H9 (cell line): ENCODE measurements around the gene CLK3. TPM values are rescaled to one million over a fixed set of nuclear protein-coding genes. Genes with fewer than 3 reads are reported as not detected.

Experiments
- DNase-seq: peaks from one replicate; pipeline ENCODE4 v3.0.0-alpha.2; 2017
- H2AFZ ChIP-seq: one replicate; pipeline ENCODE4 v1.6.1; 2013; ENCODE audit warnings: mild to moderate bottlenecking, low read length, control low read depth, moderate library complexity
- H2AK5ac ChIP-seq: 2 replicates; pipeline ENCODE4 v1.6.1; 2013; ENCODE audit warnings: low read length, control low read depth, mixed read lengths; ENCODE audit not compliant: insufficient read length
- H2BK120ac ChIP-seq: one replicate; pipeline ENCODE4 v1.6.1; 2013; ENCODE audit warnings: low read depth, mild to moderate bottlenecking, low read length, control low read depth, inconsistent platforms; ENCODE audit not compliant: poor library complexity, severe bottlenecking
- H2BK12ac ChIP-seq: 2 replicates; pipeline ENCODE4 v1.6.1; 2013; ENCODE audit warnings: low read length, control low read depth, mixed read lengths, low read depth; ENCODE audit not compliant: insufficient read length
- H2BK15ac ChIP-seq: 2 replicates; pipeline ENCODE4 v1.6.1; 2013; ENCODE audit warnings: low read depth, low read length, control low read depth
- H2BK20ac ChIP-seq: one replicate; pipeline ENCODE4 v1.6.1; 2013; ENCODE audit warnings: low read depth, mild to moderate bottlenecking, low read length, control low read depth, inconsistent platforms; ENCODE audit not compliant: poor library complexity, severe bottlenecking
- H2BK5ac ChIP-seq: 2 replicates; pipeline ENCODE4 v1.6.1; 2013; ENCODE audit warnings: low read length, control low read depth, mixed read lengths; ENCODE audit not compliant: insufficient read length
- H3K14ac ChIP-seq: 2 replicates; pipeline ENCODE4 v1.6.1; 2013; ENCODE audit warnings: low read length, control low read depth; ENCODE audit not compliant: insufficient read depth
- H3K18ac ChIP-seq: 2 replicates; pipeline ENCODE4 v1.6.1; 2013; ENCODE audit warnings: low read depth, mild to moderate bottlenecking, mixed read lengths, low read length, control low read depth; ENCODE audit not compliant: insufficient read length
- H3K23ac ChIP-seq: 2 replicates; pipeline ENCODE4 v1.6.1; 2013; ENCODE audit warnings: low read length, control low read depth, mixed read lengths, low read depth; ENCODE audit not compliant: insufficient read length
- H3K23me2 ChIP-seq: 2 replicates; pipeline ENCODE4 v1.6.1; 2013; ENCODE audit warnings: low read depth, mild to moderate bottlenecking, mixed read lengths, low read length, control low read depth; ENCODE audit not compliant: insufficient read length, poor library complexity, severe bottlenecking
- H3K27ac ChIP-seq: 2 replicates; pipeline ENCODE4 v1.5.1; 2013; ENCODE audit warnings: low read length, control low read depth, mixed read lengths, low read depth; ENCODE audit not compliant: insufficient read length
- H3K27me3 ChIP-seq: 2 replicates; pipeline ENCODE4 v1.6.1; 2013; ENCODE audit warnings: low read length, control low read depth, inconsistent platforms; ENCODE audit not compliant: insufficient read depth
- H3K4ac ChIP-seq: 2 replicates; pipeline ENCODE4 v1.6.1; 2013; ENCODE audit warnings: low read depth, mild to moderate bottlenecking, control low read depth, inconsistent platforms, low read length, moderate library complexity
- H3K4me1 ChIP-seq: 2 replicates; pipeline ENCODE4 v1.6.1; 2013; ENCODE audit warnings: low read length, control low read depth, inconsistent platforms; ENCODE audit not compliant: insufficient read depth
- H3K4me2 ChIP-seq: 2 replicates; pipeline ENCODE4 v1.6.1; 2013; ENCODE audit warnings: low read length, control low read depth, mixed read lengths; ENCODE audit not compliant: insufficient read length, insufficient read depth
- H3K56ac ChIP-seq: 2 replicates; pipeline ENCODE4 v1.6.1; 2013; ENCODE audit warnings: low read depth, mild to moderate bottlenecking, mixed read lengths, low read length, control low read depth; ENCODE audit not compliant: insufficient read length
- H3K79me1 ChIP-seq: 2 replicates; pipeline ENCODE4 v1.6.1; 2013; ENCODE audit warnings: low read depth, mild to moderate bottlenecking, moderate library complexity, low read length, control low read depth, inconsistent platforms; ENCODE audit not compliant: insufficient read depth, poor library complexity, severe bottlenecking
- H3K79me2 ChIP-seq: 2 replicates; pipeline ENCODE4 v1.6.1; 2013; ENCODE audit warnings: low read length, control low read depth, inconsistent platforms; ENCODE audit not compliant: insufficient read depth
- H3K9ac ChIP-seq: 2 replicates; pipeline ENCODE4 v1.6.1; 2013; ENCODE audit warnings: low read length, control low read depth, mixed read lengths; ENCODE audit not compliant: insufficient read length; ENCODE audit errors: extremely low read depth
- H3K9me3 ChIP-seq: one replicate; pipeline ENCODE4 v1.6.1; 2013; ENCODE audit warnings: low read depth, low read length, inconsistent platforms; ENCODE audit not compliant: control insufficient read depth
- H3T11ph ChIP-seq: one replicate; pipeline ENCODE4 v1.6.1; 2013; ENCODE audit warnings: mild to moderate bottlenecking, low read length, control low read depth, inconsistent platforms
- H4K20me1 ChIP-seq: one replicate; pipeline ENCODE4 v1.6.1; 2013; ENCODE audit not compliant: control insufficient read depth, insufficient read length, insufficient read depth
- H4K5ac ChIP-seq: 2 replicates; pipeline ENCODE4 v1.6.1; 2013; ENCODE audit warnings: low read depth, mild to moderate bottlenecking, mixed read lengths, low read length, control low read depth; ENCODE audit not compliant: insufficient read length
- H4K8ac ChIP-seq: replicated peaks from 2 replicates; pipeline ENCODE4 v1.6.1; 2013; ENCODE audit warnings: low read length, control low read depth, mixed read lengths, low read depth; ENCODE audit not compliant: insufficient read length
- H4K91ac ChIP-seq: 2 replicates; pipeline ENCODE4 v1.6.1; 2013; ENCODE audit warnings: low read depth, mild to moderate bottlenecking, moderate library complexity, mixed read lengths, low read length, control low read depth; ENCODE audit not compliant: insufficient read length
- H3K27ac Mint-ChIP-seq, 3 experiments: 2 replicates in 2 of 3; 3 replicates in 1 of 3; pipeline ENCODE4 v1.8.0; 2020 to 2021; ENCODE audit warnings: mixed read lengths in 3 of 3, mild to moderate bottlenecking in 1 of 3, moderate library complexity in 1 of 3
- H3K27me3 Mint-ChIP-seq: 2 replicates; pipeline ENCODE4 v1.8.0; 2021; ENCODE audit warnings: low read depth, mild to moderate bottlenecking, moderate library complexity, mixed read lengths
- H3K36me3 Mint-ChIP-seq, 3 experiments: 2 replicates in 2 of 3; 3 replicates in 1 of 3; pipeline ENCODE4 v1.8.0; 2020 to 2021; ENCODE audit warnings: low read depth in 3 of 3, mixed read lengths in 3 of 3; ENCODE audit not compliant: insufficient read depth in 1 of 3
- H3K4me1 Mint-ChIP-seq, 2 experiments: 2 replicates each; pipeline ENCODE4 v1.8.0; 2020; ENCODE audit warnings: mixed read lengths in 2 of 2
- H3K4me3 Mint-ChIP-seq, 2 experiments: 2 replicates in 1 of 2; 3 replicates in 1 of 2; pipeline ENCODE4 v1.8.0; 2020 to 2021; ENCODE audit warnings: mild to moderate bottlenecking in 2 of 2, mixed read lengths in 2 of 2, moderate library complexity in 1 of 2
- H3K9me3 Mint-ChIP-seq, 2 experiments: 2 replicates in 1 of 2; 3 replicates in 1 of 2; pipeline ENCODE4 v1.8.0; 2020; ENCODE audit warnings: mild to moderate bottlenecking in 2 of 2, mixed read lengths in 2 of 2, moderate library complexity in 1 of 2
- CTCF ChIP-seq: fragments of 200-600 bp; sonication (generic); conservative IDR thresholded peaks from 3 replicates; pipeline ENCODE4 v1.8.0; 2021; ENCODE audit warnings: antibody characterized with exemption, mild to moderate bottlenecking
- WGBS: extraction: QIAGEN DNeasy Blood & Tissue Kit; methylation state at CpG from one replicate; pipeline ENCODE4 v1.1.7; 2013; ENCODE audit warnings: missing lambda C conversion rate, low lambda C conversion rate, mixed read lengths; ENCODE audit not compliant: insufficient read length; ENCODE audit errors: extremely low coverage; 5-methylcytosine and 5-hydroxymethylcytosine counted together
- total RNA-seq: library from RNA; stranded (reverse); gene quantifications from 2 replicates; pipeline ENCODE4 v1.2.1, GENCODE V29; 2021

Gene CLK3
- total RNA-seq, 1 experiment from 2014 or later = 40.8 TPM

GRCh38 chr15:74669627-74670026 is 54.0 kb downstream of the CLK3 start:
- Histone ChIP-seq H3K27ac (no peak overlapping the region), H2BK12ac (no peak overlapping the region), H3K9me3 (no peaks in the 10 kb centered on the region), H3K9ac (no peak overlapping the region), H4K20me1 (no peaks in the 10 kb centered on the region), H3K4me1 (no peaks in the 10 kb centered on the region), H3K79me2 (no peaks in the 10 kb centered on the region), H2AFZ (no peak overlapping the region), H2BK15ac (no peak overlapping the region), H2BK120ac (no peak overlapping the region), H3K14ac (no peak overlapping the region), H4K8ac (no peak overlapping the region), H4K5ac (no peak overlapping the region), H3K23ac (no peak overlapping the region), H3T11ph (no peak overlapping the region), H3K27me3 (no peaks in the 10 kb centered on the region), H4K91ac (no peak overlapping the region), H2BK5ac (no peak overlapping the region), H3K23me2 (no peaks in the 10 kb centered on the region), H3K79me1 (peaks cover 3% of the 10 kb centered on the region), H3K4ac (no peak overlapping the region), H2BK20ac (no peak overlapping the region), H3K56ac (no peak overlapping the region), H3K18ac (no peak overlapping the region), H3K4me2 (no peak overlapping the region), H2AK5ac (no peak overlapping the region)
- no CpG with 5 or more reads among the region's 4 CpGs for WGBS
- no peak overlapping the region for H3K27ac Mint-ChIP-seq
- no peak for DNase-seq
- no peak overlapping the region for H3K4me3 Mint-ChIP-seq
- H3K36me3 Mint-ChIP-seq = peaks cover 15 to 39% (median 32%) of the 10 kb centered on the region in 3 experiments; a peak in 6 of 7 replicates
- H3K4me1 Mint-ChIP-seq = no peaks in the 10 kb centered on the region
- no peaks in the 10 kb centered on the region for H3K9me3 Mint-ChIP-seq
- no peaks in the 10 kb centered on the region for H3K27me3 Mint-ChIP-seq
- no peak for TF ChIP-seq CTCF
